ENCODE data around the gene MBNL1.

The MBNL1 gene

DNA sequence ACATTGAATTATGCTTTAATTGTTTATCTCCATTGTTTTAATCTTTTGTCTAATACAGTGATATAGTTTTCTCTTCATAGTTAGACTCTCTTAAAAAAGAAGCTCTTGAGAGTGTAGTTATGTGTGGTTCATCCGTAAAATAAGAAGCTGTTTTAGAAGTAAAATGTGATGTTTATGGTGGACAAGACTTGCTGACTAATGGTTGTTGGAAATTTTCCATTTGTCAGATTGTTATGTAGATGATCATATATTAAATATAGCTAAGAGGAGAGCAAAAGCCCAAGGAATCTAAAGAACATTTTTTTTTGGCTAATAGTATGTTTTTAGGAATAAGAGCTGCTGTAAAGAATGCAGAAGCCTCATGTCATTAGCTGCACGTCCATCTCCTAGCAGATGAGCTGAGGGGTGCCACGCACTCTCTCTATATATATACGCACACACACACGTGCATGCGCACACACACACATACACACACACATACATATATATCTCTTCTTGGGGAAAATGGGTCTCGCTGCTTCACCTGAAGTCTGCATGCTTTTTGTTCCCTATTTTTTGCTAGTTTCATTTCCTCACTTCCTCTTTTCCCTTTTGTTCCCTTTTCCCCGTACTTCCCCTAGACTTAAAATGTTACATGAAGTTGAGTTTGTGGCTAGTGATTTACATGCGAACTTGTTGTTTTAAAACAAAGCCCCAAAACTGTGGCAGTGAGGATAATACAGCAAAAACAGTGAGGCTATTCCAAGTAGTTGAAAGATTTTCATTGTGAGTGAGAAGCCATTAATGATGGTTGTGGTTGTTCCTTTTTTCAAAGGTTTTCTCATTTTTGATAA is 107.8 kb downstream of the MBNL1 start:
- no peaks in the 10 kb centered on the region for H3K27me3 ChIP-seq
- H3K27ac ChIP-seq = no peak overlapping the region
- no peak overlapping the region for H3K4me3 ChIP-seq
- H3K4me1 ChIP-seq = peaks cover 19% of the 10 kb centered on the region
- H4K20me1 ChIP-seq = peaks cover 91% of the 10 kb centered on the region
- peak overlapping the region; percentile 32 for H3K4me2 ChIP-seq
- H3K9me3 ChIP-seq = peaks cover 6% of the 10 kb centered on the region; the same call in 1 of the 2 replicates
- no peak overlapping the region for H3K9ac ChIP-seq
- peaks cover 22% of the 10 kb centered on the region for H3K36me3 ChIP-seq
- TF ChIP-seq Cebpa-rat (IDR thresholded peaks at IDR 0.05) = no peak

DNA sequence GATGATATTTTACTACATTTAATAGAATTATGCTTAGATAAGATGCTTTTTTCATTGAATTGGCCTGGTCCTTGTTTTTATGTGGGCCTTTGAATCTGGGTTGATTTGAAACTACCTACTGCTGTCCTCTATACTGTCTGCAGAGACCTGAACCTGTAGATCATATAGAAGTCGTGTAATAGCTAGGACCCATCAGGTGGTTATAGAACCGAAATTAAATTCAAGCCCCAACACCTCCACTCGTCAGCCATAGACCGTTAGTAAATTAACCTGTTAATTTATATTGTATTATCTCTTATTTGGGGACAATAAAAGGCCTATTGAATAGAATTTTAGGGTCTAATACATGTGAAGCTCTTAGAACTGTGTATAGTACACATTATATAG is 108.4 kb downstream of the MBNL1 start:
- H3K9ac ChIP-seq = no peak overlapping the region
- H3K27ac ChIP-seq = no peak overlapping the region
- no peaks in the 10 kb centered on the region for H3K27me3 ChIP-seq
- peaks cover 25% of the 10 kb centered on the region for H3K4me1 ChIP-seq
- H3K4me2 ChIP-seq = 0 out of 2 replicates have a peak overlapping the region, but pooled peaks have one; percentile 32
- H3K4me3 ChIP-seq = no peak overlapping the region
- peaks cover 20% of the 10 kb centered on the region for H3K36me3 ChIP-seq
- TF ChIP-seq Cebpa-rat (IDR thresholded peaks at IDR 0.05) = no peak
- peaks cover 91% of the 10 kb centered on the region for H4K20me1 ChIP-seq
- H3K9me3 ChIP-seq = peaks cover 6% of the 10 kb centered on the region; the same call in 1 of the 2 replicates

DNA sequence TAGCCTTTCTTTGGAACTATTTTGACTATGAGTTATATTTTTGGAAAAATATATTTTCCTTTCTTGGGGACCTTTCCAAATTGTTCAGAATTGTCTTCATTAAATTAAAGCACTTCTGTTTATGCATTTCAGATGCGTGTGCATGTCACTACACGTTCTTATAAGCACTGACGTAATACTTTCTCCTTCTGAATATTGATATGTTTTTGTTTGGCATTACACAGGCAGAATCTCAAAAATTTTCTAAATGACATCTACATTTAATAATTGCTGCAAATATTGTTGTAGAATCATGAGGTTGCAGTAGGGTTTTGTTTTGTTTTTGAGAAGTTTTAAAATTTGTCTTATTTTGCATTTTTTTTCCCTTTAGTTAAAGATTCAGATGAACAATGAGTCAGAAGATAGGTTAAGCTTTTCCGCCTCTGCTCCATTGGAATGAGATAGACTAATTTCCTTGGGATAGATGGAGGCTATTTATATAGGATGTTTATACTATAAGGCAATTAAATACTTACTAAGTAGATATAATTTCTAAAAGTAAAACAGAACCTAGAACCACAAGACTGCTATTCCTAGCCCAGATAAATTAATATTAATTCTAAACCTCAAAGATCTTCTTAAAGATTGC is 110.8 kb downstream of the MBNL1 start:
- Histone ChIP-seq H3K36me3 (peaks cover 5% of the 10 kb centered on the region; the same call in 1 of the 2 replicates), H3K9me3 (no peaks in the 10 kb centered on the region; the same call in 1 of the 2 replicates), H3K4me2 (no peak overlapping the region), H4K20me1 (peaks cover 90% of the 10 kb centered on the region), H3K27me3 (no peaks in the 10 kb centered on the region), H3K4me1 (peaks cover 33% of the 10 kb centered on the region), H3K9ac (no peak overlapping the region), H3K27ac (no peak overlapping the region), H3K4me3 (no peak overlapping the region)
- TF ChIP-seq Cebpa-rat (IDR thresholded peaks at IDR 0.05) = no peak

DNA sequence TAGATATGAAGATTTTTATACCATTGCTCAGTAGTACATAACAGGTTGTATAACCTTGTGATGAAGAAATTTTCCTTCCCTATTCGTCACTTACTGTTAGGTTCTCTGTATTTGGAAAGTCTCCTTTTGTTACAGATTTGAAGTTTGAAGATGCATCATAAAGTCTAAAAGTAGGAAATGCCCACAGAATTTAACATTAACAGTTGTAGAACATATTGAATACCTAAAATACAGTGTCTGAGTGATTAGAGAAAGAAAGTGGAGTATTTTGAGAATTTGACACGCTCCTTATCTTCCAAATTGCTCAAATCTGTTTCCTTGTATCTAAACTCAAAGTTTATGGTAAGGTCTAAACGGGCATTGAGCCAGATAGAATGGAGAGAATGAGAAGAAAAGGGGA is 111.3 kb downstream of the MBNL1 start:
- Histone ChIP-seq H3K4me1 (peaks cover 33% of the 10 kb centered on the region), H3K9ac (no peak overlapping the region), H3K4me3 (no peak overlapping the region), H3K27me3 (no peaks in the 10 kb centered on the region), H3K9me3 (no peaks in the 10 kb centered on the region), H3K4me2 (no peak overlapping the region), H3K27ac (no peak overlapping the region), H3K36me3 (peaks cover 5% of the 10 kb centered on the region; the same call in 1 of the 2 replicates), H4K20me1 (peaks cover 90% of the 10 kb centered on the region)
- no peak for TF ChIP-seq Cebpa-rat (IDR thresholded peaks at IDR 0.05)

DNA sequence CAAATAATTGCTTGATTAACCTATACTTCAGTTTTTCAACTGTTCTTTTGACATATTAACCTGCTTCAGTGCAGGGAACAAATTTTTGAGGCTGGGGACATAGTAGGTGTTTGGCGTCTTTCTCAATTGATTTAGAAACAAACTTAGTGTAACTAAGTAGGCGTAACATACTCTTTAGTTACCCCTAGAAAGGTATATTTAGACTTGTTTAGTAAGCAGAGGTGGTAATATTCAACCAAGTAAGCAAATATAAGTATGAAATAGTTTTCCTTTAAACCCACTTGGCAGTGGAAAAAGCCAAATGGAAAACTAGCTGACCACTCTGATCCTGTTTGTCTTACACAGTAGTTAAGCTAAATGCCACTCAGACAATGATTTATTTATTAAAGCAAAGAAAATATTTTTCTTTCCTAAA is 113.2 kb downstream of the MBNL1 start:
- H3K9me3 ChIP-seq = no peaks in the 10 kb centered on the region
- no peak overlapping the region for H3K4me3 ChIP-seq
- peaks cover 17% of the 10 kb centered on the region for H3K4me1 ChIP-seq
- H3K9ac ChIP-seq = no peak overlapping the region
- H3K4me2 ChIP-seq = peak overlapping the region; percentile 27
- peaks cover 5% of the 10 kb centered on the region; the same call in 1 of the 2 replicates for H3K36me3 ChIP-seq
- 0 out of 2 replicates have a peak overlapping the region, but pooled peaks have one; percentile 5 for H3K27ac ChIP-seq
- no peak for TF ChIP-seq Cebpa-rat (IDR thresholded peaks at IDR 0.05)
- no peaks in the 10 kb centered on the region for H3K27me3 ChIP-seq
- H4K20me1 ChIP-seq = peaks cover 88% of the 10 kb centered on the region

DNA sequence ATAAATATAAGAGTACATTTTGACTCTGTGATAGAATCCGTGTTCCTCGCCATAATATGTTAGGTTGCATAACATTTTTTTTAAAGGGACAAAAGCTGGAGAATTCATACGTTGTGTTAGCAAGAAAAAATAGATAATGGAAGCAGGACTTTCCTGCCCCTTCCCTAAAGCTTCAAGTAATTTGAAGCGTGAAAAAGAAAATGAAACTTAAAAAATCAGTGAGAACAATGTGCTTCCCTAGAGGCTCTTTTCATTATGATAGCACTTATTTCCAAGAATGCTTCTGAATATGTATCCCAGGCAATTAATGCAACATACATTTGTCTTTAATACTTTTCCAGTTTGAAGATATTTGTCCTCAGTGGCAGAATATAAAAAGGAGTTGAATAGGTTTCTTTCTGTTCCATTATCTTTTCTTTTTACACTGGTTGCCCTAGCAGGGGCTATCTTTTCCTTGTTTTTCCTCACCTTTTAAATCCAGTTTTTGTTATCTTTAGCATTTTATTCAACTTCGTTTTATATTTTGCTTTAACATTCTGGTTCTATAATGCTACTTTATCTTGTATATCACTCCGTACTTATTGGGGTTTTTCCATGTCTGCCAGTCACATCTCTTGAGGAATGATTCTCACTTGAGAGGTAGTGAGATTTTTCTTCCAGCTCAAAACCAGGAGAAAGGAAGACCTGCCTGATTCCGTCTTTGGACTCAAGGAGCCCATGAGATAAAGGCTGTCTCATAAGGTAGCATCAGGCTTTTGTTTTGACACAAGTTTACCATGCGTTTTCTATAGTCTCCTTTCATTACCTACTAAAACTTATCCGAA is 113.8 kb downstream of the MBNL1 start:
- Histone ChIP-seq H3K9ac (no peak overlapping the region), H3K27me3 (no peaks in the 10 kb centered on the region), H3K9me3 (no peaks in the 10 kb centered on the region), H3K4me1 (peaks cover 14% of the 10 kb centered on the region), H3K27ac (0 out of 2 replicates have a peak overlapping the region, but pooled peaks have one; percentile 5), H4K20me1 (peaks cover 88% of the 10 kb centered on the region), H3K4me2 (peak overlapping the region; percentile 27), H3K36me3 (peaks cover 5% of the 10 kb centered on the region; the same call in 1 of the 2 replicates), H3K4me3 (no peak overlapping the region)
- TF ChIP-seq Cebpa-rat (IDR thresholded peaks at IDR 0.05) = no peak

DNA sequence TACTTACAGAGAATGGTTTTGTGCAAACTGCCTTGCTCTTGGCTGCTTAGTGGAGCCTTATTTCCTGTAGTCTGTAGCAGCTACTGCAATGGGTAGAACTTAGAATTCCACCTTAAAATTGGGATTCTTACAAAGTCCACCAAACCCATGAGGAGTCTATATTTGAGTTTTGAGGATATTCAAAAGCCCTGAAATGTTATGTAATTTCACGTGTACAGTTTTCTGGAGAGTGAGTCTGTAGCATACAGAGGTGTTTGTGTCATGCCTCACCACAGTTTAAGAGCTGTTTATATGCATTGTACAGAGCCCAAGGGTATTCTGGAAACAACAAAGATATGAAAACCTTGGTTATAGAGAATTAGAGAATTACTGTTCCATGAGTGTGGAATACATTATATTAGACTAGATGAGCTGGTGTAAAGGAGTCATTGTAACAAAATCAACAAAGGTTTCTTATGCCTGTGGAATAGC is 114.4 kb downstream of the MBNL1 start:
- TF ChIP-seq Cebpa-rat (IDR thresholded peaks at IDR 0.05) = no peak
- no peaks in the 10 kb centered on the region for H3K27me3 ChIP-seq
- peaks cover 5% of the 10 kb centered on the region; the same call in 1 of the 2 replicates for H3K36me3 ChIP-seq
- no peak overlapping the region for H3K9ac ChIP-seq
- peaks cover 14% of the 10 kb centered on the region for H3K4me1 ChIP-seq
- H3K4me3 ChIP-seq = no peak overlapping the region
- no peak overlapping the region for H3K27ac ChIP-seq
- no peaks in the 10 kb centered on the region for H3K9me3 ChIP-seq
- no peak overlapping the region for H3K4me2 ChIP-seq
- peaks cover 88% of the 10 kb centered on the region for H4K20me1 ChIP-seq

DNA sequence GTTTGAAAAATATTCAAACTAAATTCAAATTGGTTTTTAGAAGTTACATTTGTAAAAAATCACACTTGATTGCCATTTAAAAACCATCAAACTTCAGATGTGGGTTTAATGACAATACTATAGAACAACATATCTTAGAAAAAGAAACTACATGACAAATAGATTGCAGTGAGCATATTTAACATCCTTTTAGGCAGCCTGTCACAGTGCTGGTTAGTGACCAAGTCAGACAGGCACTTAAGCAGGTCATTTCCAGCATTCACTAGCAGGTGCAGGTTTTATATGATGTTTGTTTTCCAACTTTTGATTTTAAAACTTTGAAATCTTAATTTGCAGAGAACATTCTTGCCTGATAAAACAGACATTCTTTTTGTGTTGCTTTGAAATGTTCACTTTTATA is 115.7 kb downstream of the MBNL1 start:
- no peak overlapping the region for H3K4me3 ChIP-seq
- H4K20me1 ChIP-seq = peaks cover 88% of the 10 kb centered on the region
- no peak overlapping the region for H3K9ac ChIP-seq
- TF ChIP-seq Cebpa-rat (IDR thresholded peaks at IDR 0.05) = no peak
- peaks cover 11% of the 10 kb centered on the region for H3K36me3 ChIP-seq
- H3K9me3 ChIP-seq = no peaks in the 10 kb centered on the region
- H3K4me2 ChIP-seq = no peak overlapping the region
- H3K4me1 ChIP-seq = peaks cover 14% of the 10 kb centered on the region
- H3K27ac ChIP-seq = no peak overlapping the region
- H3K27me3 ChIP-seq = no peaks in the 10 kb centered on the region

DNA sequence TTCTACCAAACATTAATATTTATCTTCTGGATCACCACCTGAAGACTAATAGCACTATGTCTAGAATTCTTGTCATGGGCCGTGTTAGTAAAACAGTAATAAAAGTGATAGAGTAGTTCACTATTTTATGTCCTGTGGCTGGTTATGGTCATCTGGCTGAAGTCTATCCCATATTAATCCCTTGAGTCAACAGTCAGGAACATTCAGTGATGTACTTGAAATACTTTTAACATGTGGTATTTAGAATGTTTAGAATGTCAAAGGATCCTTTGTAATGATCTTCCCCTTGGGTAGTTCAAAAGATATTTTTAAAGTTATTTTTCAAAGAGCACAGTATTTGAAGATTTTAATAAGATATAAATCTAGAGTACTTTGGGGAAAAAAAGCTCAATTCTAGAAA is 117.0 kb downstream of the MBNL1 start:
- Histone ChIP-seq H4K20me1 (peaks cover 89% of the 10 kb centered on the region), H3K9ac (no peak overlapping the region), H3K27me3 (no peaks in the 10 kb centered on the region), H3K9me3 (no peaks in the 10 kb centered on the region), H3K36me3 (peaks cover 16% of the 10 kb centered on the region), H3K4me3 (no peak overlapping the region), H3K4me2 (no peak overlapping the region), H3K27ac (no peak overlapping the region), H3K4me1 (peaks cover 14% of the 10 kb centered on the region)
- TF ChIP-seq Cebpa-rat (IDR thresholded peaks at IDR 0.05) = no peak
